ENCODE results near the gene CUL1.

CUL1 gene

GRCh38 chr7:148850564-148850963, 151.9 kb downstream of the CUL1 start:
- DNase-seq (ENCODE audit: low read depth) = no peak
